H9 (cell line): Measurements from ENCODE around the gene VDAC2. TPM values are rescaled to one million over a fixed set of nuclear protein-coding genes. Genes with fewer than 3 reads are reported as not detected.

Source experiments
- DNase-seq: peaks from one replicate; pipeline ENCODE4 v3.0.0-alpha.2; 2017
- H2AFZ ChIP-seq: one replicate; pipeline ENCODE4 v1.6.1; 2013; ENCODE audit warnings: mild to moderate bottlenecking, low read length, control low read depth, moderate library complexity
- H2AK5ac ChIP-seq: 2 replicates; pipeline ENCODE4 v1.6.1; 2013; ENCODE audit warnings: low read length, control low read depth, mixed read lengths; ENCODE audit not compliant: insufficient read length
- H2BK120ac ChIP-seq: one replicate; pipeline ENCODE4 v1.6.1; 2013; ENCODE audit warnings: low read depth, mild to moderate bottlenecking, low read length, control low read depth, inconsistent platforms; ENCODE audit not compliant: poor library complexity, severe bottlenecking
- H2BK12ac ChIP-seq: 2 replicates; pipeline ENCODE4 v1.6.1; 2013; ENCODE audit warnings: low read length, control low read depth, mixed read lengths, low read depth; ENCODE audit not compliant: insufficient read length
- H2BK15ac ChIP-seq: 2 replicates; pipeline ENCODE4 v1.6.1; 2013; ENCODE audit warnings: low read depth, low read length, control low read depth
- H2BK20ac ChIP-seq: one replicate; pipeline ENCODE4 v1.6.1; 2013; ENCODE audit warnings: low read depth, mild to moderate bottlenecking, low read length, control low read depth, inconsistent platforms; ENCODE audit not compliant: poor library complexity, severe bottlenecking
- H2BK5ac ChIP-seq: 2 replicates; pipeline ENCODE4 v1.6.1; 2013; ENCODE audit warnings: low read length, control low read depth, mixed read lengths; ENCODE audit not compliant: insufficient read length
- H3K14ac ChIP-seq: 2 replicates; pipeline ENCODE4 v1.6.1; 2013; ENCODE audit warnings: low read length, control low read depth; ENCODE audit not compliant: insufficient read depth
- H3K18ac ChIP-seq: 2 replicates; pipeline ENCODE4 v1.6.1; 2013; ENCODE audit warnings: low read depth, mild to moderate bottlenecking, mixed read lengths, low read length, control low read depth; ENCODE audit not compliant: insufficient read length
- H3K23ac ChIP-seq: 2 replicates; pipeline ENCODE4 v1.6.1; 2013; ENCODE audit warnings: low read length, control low read depth, mixed read lengths, low read depth; ENCODE audit not compliant: insufficient read length
- H3K23me2 ChIP-seq: 2 replicates; pipeline ENCODE4 v1.6.1; 2013; ENCODE audit warnings: low read depth, mild to moderate bottlenecking, mixed read lengths, low read length, control low read depth; ENCODE audit not compliant: insufficient read length, poor library complexity, severe bottlenecking
- H3K27ac ChIP-seq: 2 replicates; pipeline ENCODE4 v1.5.1; 2013; ENCODE audit warnings: low read length, control low read depth, mixed read lengths, low read depth; ENCODE audit not compliant: insufficient read length
- H3K27me3 ChIP-seq: 2 replicates; pipeline ENCODE4 v1.6.1; 2013; ENCODE audit warnings: low read length, control low read depth, inconsistent platforms; ENCODE audit not compliant: insufficient read depth
- H3K4ac ChIP-seq: 2 replicates; pipeline ENCODE4 v1.6.1; 2013; ENCODE audit warnings: low read depth, mild to moderate bottlenecking, control low read depth, inconsistent platforms, low read length, moderate library complexity
- H3K4me1 ChIP-seq: 2 replicates; pipeline ENCODE4 v1.6.1; 2013; ENCODE audit warnings: low read length, control low read depth, inconsistent platforms; ENCODE audit not compliant: insufficient read depth
- H3K4me2 ChIP-seq: 2 replicates; pipeline ENCODE4 v1.6.1; 2013; ENCODE audit warnings: low read length, control low read depth, mixed read lengths; ENCODE audit not compliant: insufficient read length, insufficient read depth
- H3K56ac ChIP-seq: 2 replicates; pipeline ENCODE4 v1.6.1; 2013; ENCODE audit warnings: low read depth, mild to moderate bottlenecking, mixed read lengths, low read length, control low read depth; ENCODE audit not compliant: insufficient read length
- H3K79me1 ChIP-seq: 2 replicates; pipeline ENCODE4 v1.6.1; 2013; ENCODE audit warnings: low read depth, mild to moderate bottlenecking, moderate library complexity, low read length, control low read depth, inconsistent platforms; ENCODE audit not compliant: insufficient read depth, poor library complexity, severe bottlenecking
- H3K79me2 ChIP-seq: 2 replicates; pipeline ENCODE4 v1.6.1; 2013; ENCODE audit warnings: low read length, control low read depth, inconsistent platforms; ENCODE audit not compliant: insufficient read depth
- H3K9ac ChIP-seq: 2 replicates; pipeline ENCODE4 v1.6.1; 2013; ENCODE audit warnings: low read length, control low read depth, mixed read lengths; ENCODE audit not compliant: insufficient read length; ENCODE audit errors: extremely low read depth
- H3K9me3 ChIP-seq: one replicate; pipeline ENCODE4 v1.6.1; 2013; ENCODE audit warnings: low read depth, low read length, inconsistent platforms; ENCODE audit not compliant: control insufficient read depth
- H3T11ph ChIP-seq: one replicate; pipeline ENCODE4 v1.6.1; 2013; ENCODE audit warnings: mild to moderate bottlenecking, low read length, control low read depth, inconsistent platforms
- H4K20me1 ChIP-seq: one replicate; pipeline ENCODE4 v1.6.1; 2013; ENCODE audit not compliant: control insufficient read depth, insufficient read length, insufficient read depth
- H4K5ac ChIP-seq: 2 replicates; pipeline ENCODE4 v1.6.1; 2013; ENCODE audit warnings: low read depth, mild to moderate bottlenecking, mixed read lengths, low read length, control low read depth; ENCODE audit not compliant: insufficient read length
- H4K8ac ChIP-seq: replicated peaks from 2 replicates; pipeline ENCODE4 v1.6.1; 2013; ENCODE audit warnings: low read length, control low read depth, mixed read lengths, low read depth; ENCODE audit not compliant: insufficient read length
- H4K91ac ChIP-seq: 2 replicates; pipeline ENCODE4 v1.6.1; 2013; ENCODE audit warnings: low read depth, mild to moderate bottlenecking, moderate library complexity, mixed read lengths, low read length, control low read depth; ENCODE audit not compliant: insufficient read length
- H3K27ac Mint-ChIP-seq, 3 experiments: 2 replicates in 2 of 3; 3 replicates in 1 of 3; pipeline ENCODE4 v1.8.0; 2020 to 2021; ENCODE audit warnings: mixed read lengths in 3 of 3, mild to moderate bottlenecking in 1 of 3, moderate library complexity in 1 of 3
- H3K27me3 Mint-ChIP-seq: 2 replicates; pipeline ENCODE4 v1.8.0; 2021; ENCODE audit warnings: low read depth, mild to moderate bottlenecking, moderate library complexity, mixed read lengths
- H3K36me3 Mint-ChIP-seq, 3 experiments: 2 replicates in 2 of 3; 3 replicates in 1 of 3; pipeline ENCODE4 v1.8.0; 2020 to 2021; ENCODE audit warnings: low read depth in 3 of 3, mixed read lengths in 3 of 3; ENCODE audit not compliant: insufficient read depth in 1 of 3
- H3K4me1 Mint-ChIP-seq, 2 experiments: 2 replicates each; pipeline ENCODE4 v1.8.0; 2020; ENCODE audit warnings: mixed read lengths in 2 of 2
- H3K4me3 Mint-ChIP-seq, 2 experiments: 2 replicates in 1 of 2; 3 replicates in 1 of 2; pipeline ENCODE4 v1.8.0; 2020 to 2021; ENCODE audit warnings: mild to moderate bottlenecking in 2 of 2, mixed read lengths in 2 of 2, moderate library complexity in 1 of 2
- H3K9me3 Mint-ChIP-seq, 2 experiments: 2 replicates in 1 of 2; 3 replicates in 1 of 2; pipeline ENCODE4 v1.8.0; 2020; ENCODE audit warnings: mild to moderate bottlenecking in 2 of 2, mixed read lengths in 2 of 2, moderate library complexity in 1 of 2
- WGBS: extraction: QIAGEN DNeasy Blood & Tissue Kit; methylation state at CpG from one replicate; pipeline ENCODE4 v1.1.7; 2013; ENCODE audit warnings: missing lambda C conversion rate, low lambda C conversion rate, mixed read lengths; ENCODE audit not compliant: insufficient read length; ENCODE audit errors: extremely low coverage; 5-methylcytosine and 5-hydroxymethylcytosine counted together
- total RNA-seq: library from RNA; stranded (reverse); gene quantifications from 2 replicates; pipeline ENCODE4 v1.2.1, GENCODE V29; 2021
- TF ChIP-seq, protein P1 (sequence below): fragments of 200-600 bp; sonication (generic); conservative IDR thresholded peaks from 3 replicates; pipeline ENCODE4 v1.8.0; 2021; ENCODE audit warnings: antibody characterized with exemption, mild to moderate bottlenecking

VDAC2 gene
- total RNA-seq, 1 experiment from 2014 or later, result 271 TPM

DNA sequence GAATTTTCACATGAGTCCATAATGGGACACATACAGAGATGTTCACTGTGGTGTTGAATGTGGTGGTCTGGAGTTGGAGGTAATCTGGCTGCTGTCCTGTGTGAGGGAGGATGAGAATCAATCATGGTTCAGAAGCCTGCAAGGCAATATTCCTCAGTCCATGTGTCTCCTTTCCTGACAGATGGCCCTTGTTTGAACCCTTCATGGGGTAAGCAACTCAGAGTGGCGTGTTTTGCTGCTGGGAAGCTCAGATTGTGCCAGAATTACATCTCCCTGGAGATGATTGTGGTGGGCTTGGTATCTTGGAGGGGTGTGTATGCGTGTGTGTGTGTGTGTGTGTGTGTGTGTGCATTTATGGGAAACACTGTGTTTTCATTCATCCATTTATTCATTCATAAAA is 69.6 kb downstream of the VDAC2 start:
- Histone ChIP-seq H3K79me1 (no peaks in the 10 kb centered on the region), H2BK120ac (no peak overlapping the region), H2AK5ac (no peak overlapping the region), H4K20me1 (no peaks in the 10 kb centered on the region), H3K56ac (no peak overlapping the region), H2AFZ (no peak overlapping the region), H3K23ac (no peak overlapping the region), H3K27me3 (no peaks in the 10 kb centered on the region; the same call in 1 of the 2 replicates), H4K5ac (no peak overlapping the region), H3T11ph (no peak overlapping the region), H3K23me2 (no peaks in the 10 kb centered on the region), H3K79me2 (no peaks in the 10 kb centered on the region), H3K27ac (no peak overlapping the region), H4K8ac (no peak overlapping the region), H3K14ac (no peak overlapping the region), H3K4ac (no peak overlapping the region), H4K91ac (no peak overlapping the region), H3K4me2 (no peak overlapping the region), H3K9me3 (no peaks in the 10 kb centered on the region), H2BK15ac (no peak overlapping the region), H2BK12ac (no peak overlapping the region), H3K9ac (no peak overlapping the region), H3K18ac (no peak overlapping the region), H2BK20ac (no peak overlapping the region), H3K4me1 (peaks cover 3% of the 10 kb centered on the region; the same call in 1 of the 2 replicates), H2BK5ac (no peak overlapping the region)
- no peaks in the 10 kb centered on the region for H3K9me3 Mint-ChIP-seq
- TF ChIP-seq, protein P1, sequence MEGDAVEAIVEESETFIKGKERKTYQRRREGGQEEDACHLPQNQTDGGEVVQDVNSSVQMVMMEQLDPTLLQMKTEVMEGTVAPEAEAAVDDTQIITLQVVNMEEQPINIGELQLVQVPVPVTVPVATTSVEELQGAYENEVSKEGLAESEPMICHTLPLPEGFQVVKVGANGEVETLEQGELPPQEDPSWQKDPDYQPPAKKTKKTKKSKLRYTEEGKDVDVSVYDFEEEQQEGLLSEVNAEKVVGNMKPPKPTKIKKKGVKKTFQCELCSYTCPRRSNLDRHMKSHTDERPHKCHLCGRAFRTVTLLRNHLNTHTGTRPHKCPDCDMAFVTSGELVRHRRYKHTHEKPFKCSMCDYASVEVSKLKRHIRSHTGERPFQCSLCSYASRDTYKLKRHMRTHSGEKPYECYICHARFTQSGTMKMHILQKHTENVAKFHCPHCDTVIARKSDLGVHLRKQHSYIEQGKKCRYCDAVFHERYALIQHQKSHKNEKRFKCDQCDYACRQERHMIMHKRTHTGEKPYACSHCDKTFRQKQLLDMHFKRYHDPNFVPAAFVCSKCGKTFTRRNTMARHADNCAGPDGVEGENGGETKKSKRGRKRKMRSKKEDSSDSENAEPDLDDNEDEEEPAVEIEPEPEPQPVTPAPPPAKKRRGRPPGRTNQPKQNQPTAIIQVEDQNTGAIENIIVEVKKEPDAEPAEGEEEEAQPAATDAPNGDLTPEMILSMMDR, result no peak
- H3K27me3 Mint-ChIP-seq, result peaks cover 29% of the 10 kb centered on the region
- H3K27ac Mint-ChIP-seq, result no peak overlapping the region
- no peak overlapping the region for H3K4me3 Mint-ChIP-seq
- no peak for DNase-seq
- peaks cover 19 to 32% of the 10 kb centered on the region in 2 experiments for H3K4me1 Mint-ChIP-seq
- no CpG with 5 or more reads among the region's 2 CpGs for WGBS
- no peaks in the 10 kb centered on the region for H3K36me3 Mint-ChIP-seq

Other genes with a start within 250 kb of the VDAC2 start
- 16.7 and 18.8 TPM in 2 replicates for gene SAMD8, start 99.1 kb upstream of the VDAC2 start, total RNA-seq
- gene COMTD1, start 25.2 kb downstream of the VDAC2 start, total RNA-seq, result 28.3 and 29.9 TPM in 2 replicates
- gene ZNF503, start 191.0 kb downstream of the VDAC2 start, total RNA-seq, result 0.09 and 0.13 TPM in 2 replicates
- gene LRMDA, start 220.8 kb downstream of the VDAC2 start, total RNA-seq, result 1.8 and 2.1 TPM in 2 replicates